HepG2 (cell line): ENCODE data around the gene TOB1. TPM values are rescaled to one million over a fixed set of nuclear protein-coding genes. Genes with fewer than 3 reads are reported as not detected.

Experiments
- CREB1 ChIP-seq, 2 experiments: fragments of 450-650 bp in 1 of 2; IDR thresholded peaks; 2 replicates each; pipeline ENCODE4 v1.6.1; 2016 to 2017; ENCODE audit warnings: control low read depth in 1 of 2, mild to moderate bottlenecking in 1 of 2, missing compliant biosample characterization in 1 of 2, missing genetic modification characterization in 1 of 2
- ELF1 ChIP-seq: sonication (generic); formaldehyde crosslinking; IDR thresholded peaks from 2 replicates; pipeline ENCODE4 v1.4.0; 2020; ENCODE audit warnings: missing genetic modification reagents
- KLF12 ChIP-seq: sonication (generic); formaldehyde crosslinking; IDR thresholded peaks from 2 replicates; pipeline ENCODE4 v1.4.0; 2020; ENCODE audit warnings: missing genetic modification reagents, borderline replicate concordance
- NCOR1 ChIP-seq: fragments of 200-600 bp; sonication (generic); IDR thresholded peaks from 2 replicates; pipeline ENCODE4 v1.7.0; 2017; ENCODE audit warnings: antibody characterized with exemption, low read length, borderline replicate concordance
- POLR2AphosphoS2 ChIP-seq: IDR thresholded peaks from 2 replicates; pipeline ENCODE4 v1.6.1; 2011; ENCODE audit warnings: low read depth, low read length, improper control_type of control experiment
- PRPF4 ChIP-seq: fragments of 200-400 bp; formaldehyde crosslinking; IDR thresholded peaks from 2 replicates; pipeline ENCODE4 v1.6.1; 2016; ENCODE audit warnings: low read length, low read depth; ENCODE audit not compliant: poor library complexity, severe bottlenecking
- RBM39 ChIP-seq: fragments of 200-400 bp; formaldehyde crosslinking; IDR thresholded peaks from one replicate; pipeline ENCODE4 v1.6.1; 2018; ENCODE audit warnings: antibody characterized with exemption, mild to moderate bottlenecking, low read depth, low read length; ENCODE audit not compliant: poor library complexity, severe bottlenecking
- RORA ChIP-seq: sonication (generic); formaldehyde crosslinking; IDR thresholded peaks from 2 replicates; pipeline ENCODE4 v1.5.0; 2020; ENCODE audit warnings: mild to moderate bottlenecking, missing genetic modification reagents, moderate library complexity
- SKI ChIP-seq: fragments of 450-650 bp; IDR thresholded peaks from one replicate; pipeline ENCODE4 v1.6.1; 2018; ENCODE audit warnings: mild to moderate bottlenecking; ENCODE audit not compliant: partially characterized antibody
- SMAD1 ChIP-seq: sonication (generic); formaldehyde crosslinking; IDR thresholded peaks from 2 replicates; pipeline ENCODE4 v1.4.0; 2020; ENCODE audit warnings: missing genetic modification reagents, low read depth, mild to moderate bottlenecking, borderline replicate concordance
- TCF7 ChIP-seq: sonication (generic); IDR thresholded peaks from 2 replicates; pipeline ENCODE4 v1.6.1; 2016; ENCODE audit warnings: antibody characterized with exemption, low read depth
- TGIF2 ChIP-seq: IDR thresholded peaks from 2 replicates; pipeline ENCODE4 v1.6.1; 2016; ENCODE audit warnings: control low read depth, missing compliant biosample characterization
- ZMYM4 ChIP-seq: sonication (generic); formaldehyde crosslinking; IDR thresholded peaks from 2 replicates; pipeline ENCODE4 v1.8.1; 2023; ENCODE audit warnings: mild to moderate bottlenecking, missing genetic modification reagents
- ZNF510 ChIP-seq: sonication (generic); formaldehyde crosslinking; IDR thresholded peaks from 2 replicates; pipeline ENCODE4 v1.4.0; 2020; ENCODE audit warnings: low read depth, mild to moderate bottlenecking, missing genetic modification reagents
- ZNF550 ChIP-seq: sonication (generic); formaldehyde crosslinking; IDR thresholded peaks from 2 replicates; pipeline ENCODE4 v1.4.0; 2020; ENCODE audit warnings: mild to moderate bottlenecking, missing genetic modification reagents, borderline replicate concordance
- ZNF557 ChIP-seq: sonication (generic); formaldehyde crosslinking; IDR thresholded peaks from 2 replicates; pipeline ENCODE4 v1.4.0; 2020; ENCODE audit warnings: missing genetic modification reagents
- ZNF841 ChIP-seq: sonication (generic); formaldehyde crosslinking; IDR thresholded peaks from 2 replicates; pipeline ENCODE4 v1.8.1; 2023; ENCODE audit warnings: missing genetic modification reagents, borderline replicate concordance
- polyA plus RNA-seq, 8 experiments: library from polyadenylated mRNA; depleted of rRNA in 3 of 8; stranded (reverse) in 7 of 8; unstranded in 1 of 8; fragments of >200 nt; fragmentation: Illumina TruSeq in 4 of 8; extraction: Trizol in 4 of 8; gene quantifications; 2 replicates each; pipeline versions ENCODE4 v1.2.1 to v1.2.3, GENCODE V29; 2011 to 2016; ENCODE audit warnings: low read depth in 4 of 8, missing spikeins in 1 of 8, mixed read lengths in 1 of 8; ENCODE audit not compliant: insufficient read depth in 1 of 8
- total RNA-seq, 5 experiments: library from RNA; depleted of rRNA; stranded (reverse); fragments of >200 nt; fragmentation: Illumina TruSeq; extraction: Trizol; gene quantifications; 2 replicates each; pipeline ENCODE4 v1.2.3, GENCODE V29; 2016; ENCODE audit warnings: low read depth in 1 of 5
- TF ChIP-seq, protein P1 (sequence below): sonication (generic); formaldehyde crosslinking; IDR thresholded peaks from 2 replicates; pipeline ENCODE4 v1.5.0; 2020; ENCODE audit warnings: missing genetic modification reagents
- TF ChIP-seq, protein P2 (sequence below): conservative IDR thresholded peaks from 2 replicates; pipeline ENCODE4 v1.6.1; 2018; ENCODE audit warnings: missing genetic modification reagents
- TF ChIP-seq, protein P3 (sequence below): sonication (generic); formaldehyde crosslinking; IDR thresholded peaks from 2 replicates; pipeline ENCODE4 v1.5.1; 2020; ENCODE audit warnings: mild to moderate bottlenecking, missing genetic modification reagents, borderline replicate concordance

TOB1 gene
- total and polyA plus RNA-seq, 2 of the 13 experiments (the other 11 are each of a cell fraction or from before 2014, with no cell fraction given) = 21.9 to 57.7 TPM

DNA sequence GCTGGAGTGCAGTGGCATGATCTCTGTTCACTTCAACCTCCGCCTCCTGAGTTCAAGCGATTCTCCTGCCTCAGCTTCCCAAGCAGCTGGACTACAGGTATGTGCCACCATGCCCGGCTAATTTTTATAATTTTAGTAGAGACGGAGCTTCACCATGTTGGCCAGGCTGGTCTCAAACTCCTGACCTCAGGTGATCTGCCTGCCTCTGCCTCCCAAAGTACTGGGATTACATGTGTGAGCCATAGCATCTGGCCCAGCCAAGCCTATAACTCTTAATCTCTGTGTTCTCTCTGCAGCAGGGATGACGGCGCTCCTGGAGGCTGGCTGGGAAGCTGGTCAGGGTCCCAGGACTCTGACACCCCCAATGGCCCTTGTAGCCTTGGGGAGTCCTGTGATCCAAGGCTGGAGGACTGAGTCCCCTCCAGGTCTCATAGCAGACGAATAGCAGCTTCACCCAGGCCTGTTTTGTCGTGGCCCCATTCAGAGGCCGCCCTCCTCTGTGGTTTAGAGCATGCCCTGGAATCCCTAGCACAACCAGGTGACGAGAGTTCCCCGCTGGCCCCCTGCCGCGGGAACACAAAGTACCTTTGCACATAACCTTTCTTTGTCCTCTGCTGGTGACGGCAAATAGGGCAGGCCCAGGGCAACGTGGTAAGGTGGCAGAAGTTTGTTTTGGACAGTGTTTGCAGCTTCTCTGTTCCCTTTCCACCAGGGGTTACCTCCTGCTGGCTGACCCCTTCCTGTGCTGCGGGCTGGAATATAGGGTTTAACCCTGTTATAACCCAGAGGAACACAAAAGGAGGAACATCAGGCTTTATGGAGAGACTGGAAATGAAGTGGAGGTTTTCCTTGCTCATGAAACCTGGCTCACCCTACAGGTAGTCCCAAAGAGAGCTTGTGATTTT, 43.0 kb upstream of the TOB1 start (continued):
- no peak; the same call in 1 of the 2 replicates for TF ChIP-seq SMAD1 (CRISPR knock-in tag)
- TF ChIP-seq ZNF557 (CRISPR knock-in tag) = no peak
- peak; percentile 50; the same call in 1 of the 2 replicates for TF ChIP-seq ELF1
- no peak for TF ChIP-seq RORA (CRISPR knock-in tag)
- 0 out of 2 replicates have a peak, but pooled peaks have one; percentile 12 for TF ChIP-seq KLF12
- TF ChIP-seq, protein P1, sequence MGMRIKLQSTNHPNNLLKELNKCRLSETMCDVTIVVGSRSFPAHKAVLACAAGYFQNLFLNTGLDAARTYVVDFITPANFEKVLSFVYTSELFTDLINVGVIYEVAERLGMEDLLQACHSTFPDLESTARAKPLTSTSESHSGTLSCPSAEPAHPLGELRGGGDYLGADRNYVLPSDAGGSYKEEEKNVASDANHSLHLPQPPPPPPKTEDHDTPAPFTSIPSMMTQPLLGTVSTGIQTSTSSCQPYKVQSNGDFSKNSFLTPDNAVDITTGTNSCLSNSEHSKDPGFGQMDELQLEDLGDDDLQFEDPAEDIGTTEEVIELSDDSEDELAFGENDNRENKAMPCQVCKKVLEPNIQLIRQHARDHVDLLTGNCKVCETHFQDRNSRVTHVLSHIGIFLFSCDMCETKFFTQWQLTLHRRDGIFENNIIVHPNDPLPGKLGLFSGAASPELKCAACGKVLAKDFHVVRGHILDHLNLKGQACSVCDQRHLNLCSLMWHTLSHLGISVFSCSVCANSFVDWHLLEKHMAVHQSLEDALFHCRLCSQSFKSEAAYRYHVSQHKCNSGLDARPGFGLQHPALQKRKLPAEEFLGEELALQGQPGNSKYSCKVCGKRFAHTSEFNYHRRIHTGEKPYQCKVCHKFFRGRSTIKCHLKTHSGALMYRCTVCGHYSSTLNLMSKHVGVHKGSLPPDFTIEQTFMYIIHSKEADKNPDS (CRISPR knock-in tag) = no peak
- TF ChIP-seq, protein P2, sequence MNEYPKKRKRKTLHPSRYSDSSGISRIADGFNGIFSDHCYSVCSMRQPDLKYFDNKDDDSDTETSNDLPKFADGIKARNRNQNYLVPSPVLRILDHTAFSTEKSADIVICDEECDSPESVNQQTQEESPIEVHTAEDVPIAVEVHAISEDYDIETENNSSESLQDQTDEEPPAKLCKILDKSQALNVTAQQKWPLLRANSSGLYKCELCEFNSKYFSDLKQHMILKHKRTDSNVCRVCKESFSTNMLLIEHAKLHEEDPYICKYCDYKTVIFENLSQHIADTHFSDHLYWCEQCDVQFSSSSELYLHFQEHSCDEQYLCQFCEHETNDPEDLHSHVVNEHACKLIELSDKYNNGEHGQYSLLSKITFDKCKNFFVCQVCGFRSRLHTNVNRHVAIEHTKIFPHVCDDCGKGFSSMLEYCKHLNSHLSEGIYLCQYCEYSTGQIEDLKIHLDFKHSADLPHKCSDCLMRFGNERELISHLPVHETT (CRISPR knock-in tag) = 0 out of 2 replicates have a peak, but pooled peaks have one; percentile 65
- TF ChIP-seq TGIF2 = peak; percentile 78
- TF ChIP-seq TCF7 = no peak
- TF ChIP-seq POLR2AphosphoS2 = no peak
- peak; percentile 56; the same call in 1 of the 2 replicates for TF ChIP-seq CREB1 (IDR thresholded peaks at IDR 0.05)
- TF ChIP-seq CREB1 (CRISPR knock-in tag; IDR thresholded peaks at IDR 0.05) = peak; percentile 48; the same call in 1 of the 2 replicates
- TF ChIP-seq RBM39 = no peak
- TF ChIP-seq, protein P3, sequence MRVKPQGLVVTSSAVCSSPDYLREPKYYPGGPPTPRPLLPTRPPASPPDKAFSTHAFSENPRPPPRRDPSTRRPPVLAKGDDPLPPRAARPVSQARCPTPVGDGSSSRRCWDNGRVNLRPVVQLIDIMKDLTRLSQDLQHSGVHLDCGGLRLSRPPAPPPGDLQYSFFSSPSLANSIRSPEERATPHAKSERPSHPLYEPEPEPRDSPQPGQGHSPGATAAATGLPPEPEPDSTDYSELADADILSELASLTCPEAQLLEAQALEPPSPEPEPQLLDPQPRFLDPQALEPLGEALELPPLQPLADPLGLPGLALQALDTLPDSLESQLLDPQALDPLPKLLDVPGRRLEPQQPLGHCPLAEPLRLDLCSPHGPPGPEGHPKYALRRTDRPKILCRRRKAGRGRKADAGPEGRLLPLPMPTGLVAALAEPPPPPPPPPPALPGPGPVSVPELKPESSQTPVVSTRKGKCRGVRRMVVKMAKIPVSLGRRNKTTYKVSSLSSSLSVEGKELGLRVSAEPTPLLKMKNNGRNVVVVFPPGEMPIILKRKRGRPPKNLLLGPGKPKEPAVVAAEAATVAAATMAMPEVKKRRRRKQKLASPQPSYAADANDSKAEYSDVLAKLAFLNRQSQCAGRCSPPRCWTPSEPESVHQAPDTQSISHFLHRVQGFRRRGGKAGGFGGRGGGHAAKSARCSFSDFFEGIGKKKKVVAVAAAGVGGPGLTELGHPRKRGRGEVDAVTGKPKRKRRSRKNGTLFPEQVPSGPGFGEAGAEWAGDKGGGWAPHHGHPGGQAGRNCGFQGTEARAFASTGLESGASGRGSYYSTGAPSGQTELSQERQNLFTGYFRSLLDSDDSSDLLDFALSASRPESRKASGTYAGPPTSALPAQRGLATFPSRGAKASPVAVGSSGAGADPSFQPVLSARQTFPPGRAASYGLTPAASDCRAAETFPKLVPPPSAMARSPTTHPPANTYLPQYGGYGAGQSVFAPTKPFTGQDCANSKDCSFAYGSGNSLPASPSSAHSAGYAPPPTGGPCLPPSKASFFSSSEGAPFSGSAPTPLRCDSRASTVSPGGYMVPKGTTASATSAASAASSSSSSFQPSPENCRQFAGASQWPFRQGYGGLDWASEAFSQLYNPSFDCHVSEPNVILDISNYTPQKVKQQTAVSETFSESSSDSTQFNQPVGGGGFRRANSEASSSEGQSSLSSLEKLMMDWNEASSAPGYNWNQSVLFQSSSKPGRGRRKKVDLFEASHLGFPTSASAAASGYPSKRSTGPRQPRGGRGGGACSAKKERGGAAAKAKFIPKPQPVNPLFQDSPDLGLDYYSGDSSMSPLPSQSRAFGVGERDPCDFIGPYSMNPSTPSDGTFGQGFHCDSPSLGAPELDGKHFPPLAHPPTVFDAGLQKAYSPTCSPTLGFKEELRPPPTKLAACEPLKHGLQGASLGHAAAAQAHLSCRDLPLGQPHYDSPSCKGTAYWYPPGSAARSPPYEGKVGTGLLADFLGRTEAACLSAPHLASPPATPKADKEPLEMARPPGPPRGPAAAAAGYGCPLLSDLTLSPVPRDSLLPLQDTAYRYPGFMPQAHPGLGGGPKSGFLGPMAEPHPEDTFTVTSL (CRISPR knock-in tag) = peak; percentile 41; the same call in 1 of the 2 replicates
- peak; percentile 72 for TF ChIP-seq ZMYM4 (CRISPR knock-in tag)
- TF ChIP-seq ZNF841 (CRISPR knock-in tag) = no peak
- no peak for TF ChIP-seq PRPF4
- no peak for TF ChIP-seq ZNF550 (CRISPR knock-in tag)
- TF ChIP-seq SKI = no peak
- no peak for TF ChIP-seq ZNF510
- TF ChIP-seq NCOR1 = no peak
